ENCODE data around the gene TLK1.

TLK1 gene

DNA sequence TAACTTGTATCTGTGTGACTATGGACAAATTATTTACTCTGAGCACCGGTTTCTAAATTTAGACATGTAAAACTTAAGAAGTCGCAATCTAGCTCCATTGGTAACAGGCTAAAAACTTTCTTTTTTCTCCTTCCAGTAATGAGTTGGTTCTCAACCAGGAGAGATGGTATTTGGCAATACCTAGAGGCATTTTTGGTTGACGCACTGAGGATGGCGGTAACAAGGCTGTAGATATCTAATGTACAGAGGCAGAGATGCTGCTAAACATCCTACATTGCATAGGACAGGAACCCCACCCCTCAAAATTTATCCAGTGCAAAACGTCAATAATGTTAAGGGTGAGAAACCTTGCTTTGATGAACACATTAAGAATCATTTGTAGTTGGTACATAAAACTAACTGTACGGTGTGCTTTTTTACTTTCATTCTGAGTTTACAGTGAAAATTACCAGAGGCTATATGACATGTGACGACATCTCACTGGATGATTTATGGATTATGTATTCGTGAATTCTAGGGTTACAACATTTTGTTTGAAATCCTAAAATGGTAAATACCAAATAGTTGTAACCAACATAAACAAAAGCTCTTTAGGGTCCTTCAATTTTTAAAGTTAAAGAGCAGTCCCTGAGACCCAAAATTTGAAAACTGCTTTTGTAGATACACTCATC, 91.3 kb downstream of the TLK1 start:
- TF ChIP-seq, protein P1, sequence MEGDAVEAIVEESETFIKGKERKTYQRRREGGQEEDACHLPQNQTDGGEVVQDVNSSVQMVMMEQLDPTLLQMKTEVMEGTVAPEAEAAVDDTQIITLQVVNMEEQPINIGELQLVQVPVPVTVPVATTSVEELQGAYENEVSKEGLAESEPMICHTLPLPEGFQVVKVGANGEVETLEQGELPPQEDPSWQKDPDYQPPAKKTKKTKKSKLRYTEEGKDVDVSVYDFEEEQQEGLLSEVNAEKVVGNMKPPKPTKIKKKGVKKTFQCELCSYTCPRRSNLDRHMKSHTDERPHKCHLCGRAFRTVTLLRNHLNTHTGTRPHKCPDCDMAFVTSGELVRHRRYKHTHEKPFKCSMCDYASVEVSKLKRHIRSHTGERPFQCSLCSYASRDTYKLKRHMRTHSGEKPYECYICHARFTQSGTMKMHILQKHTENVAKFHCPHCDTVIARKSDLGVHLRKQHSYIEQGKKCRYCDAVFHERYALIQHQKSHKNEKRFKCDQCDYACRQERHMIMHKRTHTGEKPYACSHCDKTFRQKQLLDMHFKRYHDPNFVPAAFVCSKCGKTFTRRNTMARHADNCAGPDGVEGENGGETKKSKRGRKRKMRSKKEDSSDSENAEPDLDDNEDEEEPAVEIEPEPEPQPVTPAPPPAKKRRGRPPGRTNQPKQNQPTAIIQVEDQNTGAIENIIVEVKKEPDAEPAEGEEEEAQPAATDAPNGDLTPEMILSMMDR (IDR thresholded peaks at IDR 0.05; ENCODE audit: control insufficient read depth, extremely low read depth, insufficient read depth): no peak
- no peak for DNase-seq (ENCODE audit: low read depth)
- H3K4me3 ChIP-seq (ENCODE audit: low read depth, low read length): no peak overlapping the region

DNA sequence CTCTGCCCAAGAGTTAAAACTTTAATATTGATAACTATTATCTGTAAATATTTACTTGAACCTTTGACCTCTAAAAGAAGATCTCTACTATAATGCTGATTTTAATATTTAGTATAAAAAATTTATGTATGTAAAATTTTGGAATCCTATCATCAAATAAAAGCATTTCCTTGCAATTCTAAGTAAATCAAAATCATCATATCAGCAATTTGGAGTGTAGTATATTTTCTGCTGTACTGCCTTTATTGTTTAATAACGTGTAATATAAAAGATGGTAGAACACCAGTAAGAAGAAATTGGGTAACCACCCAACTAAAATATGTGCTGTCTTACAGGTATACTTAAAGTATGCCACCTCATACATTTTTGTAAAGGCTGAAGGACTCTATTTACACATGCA, 94.6 kb downstream of the TLK1 start:
- no peak for DNase-seq (ENCODE audit: low read depth)
- no peak overlapping the region for H3K4me3 ChIP-seq (ENCODE audit: low read depth, low read length)
- TF ChIP-seq, protein P1 (IDR thresholded peaks at IDR 0.05; ENCODE audit: control insufficient read depth, extremely low read depth, insufficient read depth): no peak

DNA sequence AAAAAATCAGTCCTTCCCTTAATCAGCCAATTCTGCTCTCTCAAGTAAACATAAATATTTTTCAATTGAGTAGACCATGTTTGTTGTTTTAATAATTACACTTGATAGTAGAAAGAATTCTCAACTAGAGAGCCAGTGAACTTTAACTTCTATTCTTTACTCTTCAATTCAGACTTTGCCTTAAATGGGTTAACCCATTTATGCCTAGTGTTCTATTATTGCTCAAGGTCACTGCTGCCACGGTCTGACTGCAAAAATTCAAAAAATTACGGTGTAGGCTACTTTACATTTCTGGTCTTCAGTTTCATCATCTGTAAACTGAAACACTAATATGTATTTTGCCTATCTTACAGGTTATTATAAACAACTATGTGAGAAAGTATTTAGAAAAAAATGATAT, 103.1 kb downstream of the TLK1 start:
- H3K4me3 ChIP-seq (ENCODE audit: low read depth, low read length): no peak overlapping the region
- TF ChIP-seq, protein P1 (IDR thresholded peaks at IDR 0.05; ENCODE audit: control insufficient read depth, extremely low read depth, insufficient read depth): no peak
- no peak for DNase-seq (ENCODE audit: low read depth)

DNA sequence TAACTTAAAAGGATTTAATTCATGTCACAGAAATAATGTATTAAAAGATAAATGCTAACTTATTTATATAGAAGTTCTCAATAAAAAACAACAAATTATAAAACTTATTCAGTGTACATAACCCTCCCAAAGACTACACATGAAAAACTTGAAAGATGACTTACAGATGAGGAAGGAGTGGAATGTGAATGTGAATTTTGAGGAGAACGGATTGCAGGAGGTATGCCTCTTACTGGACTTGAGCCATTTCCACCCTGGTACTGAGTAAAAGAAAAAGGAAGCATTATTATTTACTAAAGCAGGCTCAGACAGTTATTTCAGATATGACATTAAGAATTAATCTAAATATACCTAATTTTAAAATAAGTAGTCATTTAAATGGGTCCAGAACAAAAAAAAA, 104.4 kb downstream of the TLK1 start:
- no peak for DNase-seq (ENCODE audit: low read depth)
- no peak overlapping the region for H3K4me3 ChIP-seq (ENCODE audit: low read depth, low read length)
- TF ChIP-seq, protein P1 (IDR thresholded peaks at IDR 0.05; ENCODE audit: control insufficient read depth, extremely low read depth, insufficient read depth): no peak

DNA sequence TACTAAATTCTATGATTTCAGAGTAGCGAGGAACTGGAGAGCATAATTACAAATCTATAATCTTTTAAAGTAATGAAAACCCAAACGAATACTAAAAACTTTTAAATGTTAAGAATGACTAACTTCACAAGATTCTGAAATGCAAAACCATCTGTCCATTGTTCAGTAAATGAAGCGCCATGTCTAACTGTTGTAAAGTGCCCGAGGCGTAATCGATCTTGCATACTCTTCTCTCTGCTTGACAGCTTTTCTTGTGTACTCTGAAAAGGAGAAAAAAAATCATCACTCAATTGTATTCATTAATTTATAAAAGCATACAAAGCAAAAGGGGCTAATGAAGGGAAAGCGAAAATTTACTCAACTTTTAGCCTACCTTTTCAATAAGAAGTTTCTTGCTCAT, 111.0 kb downstream of the TLK1 start:
- TF ChIP-seq, protein P1 (IDR thresholded peaks at IDR 0.05; ENCODE audit: control insufficient read depth, extremely low read depth, insufficient read depth): no peak
- no peak overlapping the region for H3K4me3 ChIP-seq (ENCODE audit: low read depth, low read length)

DNA sequence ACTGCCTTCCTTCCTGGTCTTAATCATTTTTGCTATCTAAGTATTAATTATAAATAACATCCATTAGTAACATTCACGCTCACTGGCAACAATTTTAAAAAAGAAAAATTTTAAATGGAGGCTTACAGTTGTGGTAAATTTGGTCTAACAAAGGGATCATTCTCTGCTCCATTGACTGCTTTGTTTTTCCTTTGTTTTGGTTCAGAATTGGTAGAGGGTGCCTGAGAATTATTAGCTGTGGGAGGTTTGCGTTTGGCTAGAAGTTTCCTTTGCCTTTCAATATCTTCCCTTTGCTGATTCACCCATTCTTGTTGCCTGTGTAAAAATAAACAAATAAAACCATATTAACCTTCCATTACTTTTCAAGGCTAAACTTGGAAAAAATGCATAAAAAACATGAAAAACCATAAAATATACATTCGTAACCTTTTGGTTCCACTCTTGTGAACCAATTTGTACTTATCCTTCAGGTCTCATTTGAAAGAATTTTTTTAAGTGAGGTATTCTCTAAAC, 114.6 kb downstream of the TLK1 start:
- H3K4me3 ChIP-seq (ENCODE audit: low read depth, low read length): no peak overlapping the region
- no peak for DNase-seq (ENCODE audit: low read depth)
- TF ChIP-seq, protein P1 (IDR thresholded peaks at IDR 0.05; ENCODE audit: control insufficient read depth, extremely low read depth, insufficient read depth): no peak

More for the DNA sequence above, 111.0 kb downstream of the TLK1 start:
- DNase-seq (ENCODE audit: low read depth): no peak

DNA sequence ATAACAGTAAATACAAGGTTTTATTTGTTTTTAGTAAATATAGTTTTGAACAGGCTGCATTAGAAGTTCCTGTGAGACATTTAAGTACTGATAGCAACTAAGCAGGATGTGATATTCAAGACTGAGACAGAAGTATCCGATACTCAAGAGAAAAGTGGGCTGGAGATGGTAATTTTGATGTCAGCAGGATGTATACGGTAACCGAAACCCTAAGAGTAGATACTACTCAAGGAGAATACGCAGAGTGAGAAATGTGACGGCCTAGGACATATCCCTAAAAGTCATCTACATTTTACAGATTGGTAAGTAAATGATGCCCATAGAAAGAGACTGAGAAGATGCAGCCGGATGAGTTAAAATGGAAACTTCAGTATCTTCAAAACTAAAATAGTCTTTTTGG, 116.3 kb downstream of the TLK1 start:
- TF ChIP-seq, protein P1 (IDR thresholded peaks at IDR 0.05; ENCODE audit: control insufficient read depth, extremely low read depth, insufficient read depth): no peak
- H3K4me3 ChIP-seq (ENCODE audit: low read depth, low read length): no peak overlapping the region
- no peak for DNase-seq (ENCODE audit: low read depth)

Measured in LNCaP clone FGC (cell line).